ENCODE results near the gene PRKCD.

DNA sequence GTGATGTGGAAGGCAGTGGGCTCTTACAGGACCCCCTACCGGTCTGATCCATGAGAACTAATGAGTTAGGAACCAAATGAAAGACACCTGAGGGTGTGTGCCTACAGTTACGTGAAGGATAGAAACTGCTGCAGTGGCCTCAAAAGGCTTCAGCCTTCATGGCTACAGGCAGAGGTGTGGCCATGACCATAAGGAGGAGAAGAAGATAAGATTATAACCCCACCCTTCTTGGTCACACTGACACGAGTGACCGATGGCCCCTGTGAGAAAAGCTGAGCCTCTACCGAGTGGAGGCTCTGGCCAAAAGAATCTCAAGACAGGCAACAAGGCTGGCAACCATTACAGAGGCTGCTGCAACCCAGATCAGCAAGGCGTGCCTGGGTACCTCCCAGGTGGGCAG lies 37.1 kb upstream of the PRKCD start:
- TF ChIP-seq POLR2AphosphoS5 (IDR thresholded peaks at IDR 0.05; ENCODE audit: borderline replicate concordance, low read depth, low read length) (no peak), EZH2 (IDR thresholded peaks at IDR 0.05) (no peak)

Measured in SK-N-MC (cell line).